ENCODE results near the gene ICAM5.
A peak's percentile ranks its signal among the peaks of the same experiment; 100 is the strongest.
"Not testable (repeated sequence)": the region's sequence is repeated elsewhere in the genome, so short reads cannot be mapped to it uniquely, and the experiment has no call there.

The ICAM5 gene

GRCh38 chr19:10289836-10290356 lies at the start of gene ICAM5:
Gene ICAM5 (plus strand): TSS chr19:10289952. CDS start chr19:10290044, 92 bp downstream.
- no peak for DNase-seq (ENCODE audit: low read depth)

GRCh38 chr19:10241826-10242449 lies 47.8 kb upstream of the ICAM5 start:
- not testable (repeated sequence) for DNase-seq (ENCODE audit: low read depth)

- DNase-seq (ENCODE audit: low read depth) = no peak
These were observed 46.1 kb upstream of the ICAM5 start for GRCh38 chr19:10243606-10244005.

- DNase-seq (ENCODE audit: low read depth) = no peak
These were observed 44.4 kb upstream of the ICAM5 start for GRCh38 chr19:10245189-10245939.

- no peak for DNase-seq (ENCODE audit: low read depth)
These were observed 43.2 kb upstream of the ICAM5 start for GRCh38 chr19:10246511-10246910.

GRCh38 chr19:10251792-10252694 lies 37.7 kb upstream of the ICAM5 start, which contains the start of gene MRPL4:
Gene MRPL4 (plus strand): TSS chr19:10252214. CDS start chr19:10252254, 40 bp downstream.
- peak; percentile 99 for DNase-seq (ENCODE audit: low read depth)

- DNase-seq (ENCODE audit: low read depth) = no peak
These were observed 37.0 kb upstream of the ICAM5 start for GRCh38 chr19:10252707-10253106.

- no peak for DNase-seq (ENCODE audit: low read depth)
These were observed 35.5 kb upstream of the ICAM5 start for GRCh38 chr19:10254244-10254643.

GRCh38 chr19:10255358-10255757 lies 34.4 kb upstream of the ICAM5 start:
- no peak for DNase-seq (ENCODE audit: low read depth)

GRCh38 chr19:10256551-10256950 lies 33.2 kb upstream of the ICAM5 start:
- no peak for DNase-seq (ENCODE audit: low read depth)

- no peak for DNase-seq (ENCODE audit: low read depth)
These were observed 32.7 kb upstream of the ICAM5 start for GRCh38 chr19:10256970-10257615.

GRCh38 chr19:10258080-10258710 lies 31.6 kb upstream of the ICAM5 start:
- no peak for DNase-seq (ENCODE audit: low read depth)

- peak; percentile 58 for DNase-seq (ENCODE audit: low read depth)
These were observed 30.4 kb upstream of the ICAM5 start for GRCh38 chr19:10259162-10259905.

- DNase-seq (ENCODE audit: low read depth) = no peak
These were observed 29.6 kb upstream of the ICAM5 start for GRCh38 chr19:10260141-10260584.

GRCh38 chr19:10262771-10263170 lies 27.0 kb upstream of the ICAM5 start:
- no peak for DNase-seq (ENCODE audit: low read depth)

- no peak for DNase-seq (ENCODE audit: low read depth)
These were observed 23.0 kb upstream of the ICAM5 start for GRCh38 chr19:10266706-10267105.

- no peak for DNase-seq (ENCODE audit: low read depth)
These were observed 21.7 kb upstream of the ICAM5 start for GRCh38 chr19:10268071-10268470.

GRCh38 chr19:10269333-10270179 lies 20.2 kb upstream of the ICAM5 start:
- DNase-seq (ENCODE audit: low read depth) = no peak

GRCh38 chr19:10270180-10270615 lies 19.6 kb upstream of the ICAM5 start:
- DNase-seq (ENCODE audit: low read depth) = no peak

Data from HS-5 (cell line).